Glomerular visceral epithelial cell (primary cell): Measurements from ENCODE around the gene LOXL3.

Experiments
- DNase-seq: peaks from one replicate; pipeline ENCODE4 v3.0.0-alpha.2; 2016; ENCODE audit errors: extremely low spot score

Gene LOXL3

DNA sequence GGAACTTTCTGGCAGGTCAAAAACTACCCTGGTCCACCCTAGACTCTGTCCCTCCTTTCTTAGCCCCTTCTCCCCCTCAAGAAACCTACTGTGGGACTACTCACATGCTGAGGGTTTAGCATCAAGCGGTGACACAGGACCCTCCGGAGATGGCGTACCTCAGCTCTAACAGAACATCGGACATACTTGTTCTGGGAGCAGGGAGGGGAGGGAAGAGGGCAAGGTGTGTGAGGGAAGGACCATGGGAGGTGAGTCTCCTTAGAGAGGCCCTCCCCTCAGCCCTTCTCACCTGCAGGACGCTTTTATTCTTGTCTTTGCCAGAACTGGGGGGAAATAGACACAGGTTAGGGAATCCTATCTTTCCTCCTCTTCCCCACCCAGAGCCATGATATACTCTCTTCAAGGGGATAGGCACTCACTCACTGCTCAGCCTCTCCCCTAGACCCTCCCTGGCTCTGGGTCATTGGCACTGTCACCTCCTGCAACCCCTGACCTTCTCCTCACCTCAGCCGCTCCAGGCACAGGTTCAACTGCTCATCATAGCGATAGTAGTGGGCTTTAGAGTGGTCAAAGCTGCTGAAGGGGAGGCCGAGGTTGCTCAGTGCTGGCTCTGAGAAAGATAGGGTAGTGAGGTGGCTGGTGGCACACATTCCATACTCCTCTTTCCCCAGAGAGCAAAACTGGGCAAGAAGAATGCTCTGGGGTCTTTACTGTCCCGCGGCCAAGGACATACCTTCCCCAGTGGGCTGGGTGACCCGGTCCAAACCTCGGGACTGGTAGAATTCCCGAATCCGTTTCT, 48.1 kb downstream of the LOXL3 start:
- DNase-seq, result no peak

DNA sequence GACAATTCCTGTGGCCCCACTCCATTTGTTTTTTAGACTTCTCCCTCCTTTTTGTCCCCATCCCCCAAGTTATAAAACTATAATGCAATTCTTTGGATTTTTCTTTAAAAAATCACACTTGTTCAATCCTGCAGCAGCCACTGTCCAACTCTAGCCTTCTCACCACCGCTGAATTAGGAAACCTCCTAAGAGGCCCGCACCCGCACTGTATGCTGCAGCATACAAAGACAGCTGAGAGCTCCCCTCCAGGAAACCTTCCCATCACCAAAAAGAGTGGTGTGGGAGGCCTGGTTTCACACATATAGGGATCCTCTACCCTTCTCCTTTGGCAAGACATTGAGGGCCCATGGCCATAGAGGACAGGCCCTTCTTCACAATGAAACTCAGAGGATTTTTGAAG, 49.2 kb downstream of the LOXL3 start:
- no peak for DNase-seq

DNA sequence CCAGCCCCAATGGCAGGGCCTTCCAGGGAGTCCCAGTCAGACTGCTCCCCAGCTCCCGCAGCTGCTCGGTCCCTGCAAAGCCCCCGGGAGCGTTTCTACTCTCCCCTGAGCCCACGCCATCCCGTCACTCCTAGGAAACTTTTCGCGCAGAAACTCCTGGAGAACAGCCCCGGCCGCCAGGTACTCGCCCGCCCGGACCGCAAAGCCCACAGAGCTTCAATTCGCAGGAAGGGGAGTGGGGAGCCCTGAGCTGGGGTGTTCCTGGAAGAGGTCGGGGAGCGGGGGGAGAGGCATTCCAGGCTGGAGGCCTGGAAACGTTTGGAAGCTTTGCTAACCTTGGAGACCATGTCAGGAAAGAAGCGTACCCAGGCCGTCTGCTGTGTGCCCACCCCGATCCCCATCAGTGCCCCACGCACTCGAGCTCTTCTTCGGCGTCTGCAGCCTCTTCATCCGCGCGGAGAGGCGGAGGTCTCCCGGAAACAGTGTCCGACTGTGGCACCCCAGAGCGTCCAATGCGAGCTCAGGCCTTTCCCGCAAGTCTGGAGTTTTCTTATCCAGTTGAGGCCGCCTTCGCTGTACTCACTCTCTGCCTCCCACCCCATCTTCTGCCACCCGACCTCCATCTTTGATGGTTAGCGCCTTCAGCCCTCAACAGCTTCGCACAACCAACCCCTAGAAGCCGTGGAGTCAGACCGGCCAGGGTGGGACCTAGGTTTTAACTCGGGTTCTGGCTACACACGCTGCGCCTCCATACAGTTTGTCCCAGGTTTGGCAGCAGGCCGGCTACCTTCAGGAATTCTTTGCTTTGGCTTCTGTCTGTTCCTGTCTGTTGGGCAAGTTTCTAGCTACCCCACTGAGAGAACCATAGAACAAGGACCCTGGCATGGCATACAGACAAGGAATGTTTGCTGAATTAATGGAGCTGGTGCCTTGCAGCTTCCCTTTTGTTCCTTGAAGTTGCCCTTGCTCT, 50.0 kb downstream of the LOXL3 start:
- no peak for DNase-seq

DNA sequence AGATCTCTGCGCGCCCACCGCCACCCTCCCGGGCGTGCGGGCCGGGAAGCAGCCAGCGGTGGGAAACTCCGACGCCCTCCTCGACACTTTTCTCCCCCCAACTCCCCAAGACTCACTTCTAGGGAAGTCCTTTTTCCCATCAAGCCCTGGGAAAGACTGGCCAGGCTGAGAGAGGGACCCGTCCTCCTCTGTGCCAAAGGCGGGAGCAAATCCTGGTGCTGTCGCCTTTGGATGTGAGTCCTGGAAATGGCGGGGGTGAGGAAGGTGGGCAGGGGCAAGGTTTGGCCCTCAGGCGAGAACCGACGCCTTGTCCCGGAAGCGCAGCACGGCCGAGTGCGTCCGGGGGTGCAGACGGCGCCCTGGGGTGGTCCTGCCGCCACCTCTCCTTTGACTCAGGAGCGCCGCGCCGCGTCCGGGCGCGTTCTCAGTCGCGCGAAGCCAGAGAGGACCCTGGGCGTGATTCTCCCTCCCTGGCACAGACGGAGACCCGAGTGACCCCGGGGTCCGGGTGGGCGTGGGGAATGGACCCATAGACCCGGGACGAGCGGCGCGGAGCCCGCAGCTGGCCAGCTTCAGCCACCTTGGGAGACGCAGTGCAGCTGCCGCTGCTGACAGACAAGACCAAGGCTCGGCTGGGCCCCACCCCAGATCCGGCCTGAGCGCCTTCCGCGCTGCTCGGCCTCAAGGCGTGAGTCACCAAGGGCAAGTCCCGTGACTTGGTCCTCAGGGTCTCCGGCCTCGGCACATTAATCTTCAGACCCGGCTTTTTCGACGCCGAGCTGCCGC, 50.8 kb downstream of the LOXL3 start:
- peak; percentile 79 for DNase-seq

GRCh38 chr2:74502147-74502719, 51.5 kb downstream of the LOXL3 start:
- no peak for DNase-seq

DNA sequence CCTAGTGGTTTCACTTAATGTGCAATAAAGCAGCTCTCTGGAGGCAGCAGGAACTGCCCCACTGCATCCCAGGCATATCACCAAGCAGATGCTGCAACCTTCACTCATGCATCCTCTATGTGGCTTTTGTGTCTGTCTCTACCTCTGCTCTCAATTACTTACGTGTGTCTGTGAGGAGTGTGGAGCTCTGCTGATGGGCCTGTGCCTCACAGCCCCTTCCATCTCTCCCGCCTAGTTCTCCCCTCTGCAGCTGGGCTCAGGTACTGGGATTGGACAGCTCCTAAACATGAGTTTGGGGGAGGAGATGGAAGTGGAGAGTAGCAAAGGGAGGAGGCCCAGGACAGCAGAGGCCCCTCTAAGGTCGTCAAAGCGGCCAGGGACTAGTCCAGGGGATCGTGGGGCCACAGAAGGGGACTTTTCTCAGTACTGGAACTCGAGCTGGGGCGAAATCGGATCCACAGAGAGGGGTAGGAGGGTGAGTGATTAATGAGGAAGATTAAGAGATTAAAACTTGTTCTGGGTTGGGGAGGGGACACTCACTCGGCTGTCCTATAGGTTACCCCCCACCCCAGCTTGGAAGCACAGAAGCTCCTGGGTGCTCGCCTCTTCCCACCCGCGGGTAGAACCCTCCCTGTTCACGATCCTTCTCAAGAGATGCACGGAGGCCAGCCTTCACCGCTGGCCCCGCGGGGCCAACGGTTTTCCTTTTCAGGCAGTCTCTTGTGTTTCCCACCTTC, 52.2 kb downstream of the LOXL3 start:
- no peak for DNase-seq

- no peak for DNase-seq
These were observed 53.2 kb downstream of the LOXL3 start for GRCh38 chr2:74500578-74500946.

DNA sequence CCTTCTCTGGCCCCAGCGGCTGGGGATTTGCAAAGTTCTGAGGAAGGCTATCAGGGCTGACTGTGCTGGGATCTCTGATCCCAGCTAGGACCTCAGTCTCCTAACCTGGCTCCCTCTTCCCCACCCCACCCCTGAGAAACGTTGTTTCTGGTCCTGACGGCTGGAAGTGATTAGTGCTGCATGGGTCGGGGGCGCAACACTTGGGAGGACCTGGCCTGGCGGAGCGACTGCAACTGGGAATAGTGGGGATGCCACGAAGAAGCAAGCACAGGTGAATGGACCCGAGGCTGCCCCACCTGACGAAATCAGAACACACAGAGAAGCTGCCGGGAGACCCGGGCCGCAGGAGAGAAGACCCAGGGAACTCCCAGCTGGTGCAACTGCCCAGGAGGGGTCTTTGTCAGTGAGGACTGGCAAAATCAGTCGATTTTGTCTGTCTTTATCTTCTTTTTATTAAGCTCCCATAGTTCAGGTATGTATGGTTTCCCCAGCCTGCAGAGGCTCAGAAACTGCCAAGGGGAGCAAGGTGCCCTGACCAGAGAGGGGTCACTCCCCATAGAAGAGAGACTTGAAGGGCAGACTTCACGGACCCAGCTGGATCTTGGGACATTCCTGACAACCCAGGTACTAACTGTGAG, 53.7 kb downstream of the LOXL3 start:
- DNase-seq, result no peak

DNA sequence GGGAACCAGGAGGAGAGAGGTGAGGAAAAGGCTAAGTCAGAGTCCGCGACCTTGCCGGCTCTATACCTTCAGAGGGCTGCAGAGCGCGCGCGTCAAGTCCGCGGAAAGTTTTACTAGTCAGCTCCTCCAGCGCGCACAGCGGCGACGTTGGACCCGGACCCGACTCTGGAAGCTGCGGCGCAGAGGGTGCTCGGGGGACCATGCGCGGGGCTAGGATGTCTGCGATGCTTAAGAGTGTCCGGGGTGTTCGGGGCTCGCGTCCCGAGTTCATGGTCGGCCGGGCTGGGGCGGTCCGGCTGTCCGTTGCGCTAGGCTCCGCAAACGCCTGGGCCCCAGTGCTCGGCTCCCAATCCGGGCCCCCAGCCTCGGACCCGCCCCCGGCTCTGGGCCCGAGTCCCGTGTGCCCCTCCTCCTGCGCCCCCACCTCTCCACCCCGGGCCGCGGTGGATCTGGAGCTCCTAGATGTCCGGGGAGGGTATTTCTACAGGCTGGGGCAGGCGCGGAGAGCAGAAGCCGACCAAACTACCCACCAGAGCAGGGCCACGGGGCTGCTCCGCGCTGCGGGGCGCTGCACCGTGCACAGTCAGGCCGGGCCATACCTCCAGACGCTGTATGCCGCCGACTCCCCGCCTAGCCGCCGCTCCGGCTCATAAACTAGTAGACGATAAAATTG, 54.3 kb downstream of the LOXL3 start, which contains the start of gene LBX2:
Gene LBX2 (minus strand): TSS at position 337 of the 673 bp plus-strand sequence. CDS start 66 bp downstream, at position 271.
- DNase-seq, result no peak

- no peak for DNase-seq
These were observed 55.1 kb downstream of the LOXL3 start for GRCh38 chr2:74498500-74499266.

- no peak for DNase-seq
These were observed 55.8 kb downstream of the LOXL3 start for GRCh38 chr2:74497777-74498499.

- no peak for DNase-seq
These were observed 56.6 kb downstream of the LOXL3 start for GRCh38 chr2:74496997-74497776.

GRCh38 chr2:74495440-74495839, 58.3 kb downstream of the LOXL3 start:
- no peak for DNase-seq

DNA sequence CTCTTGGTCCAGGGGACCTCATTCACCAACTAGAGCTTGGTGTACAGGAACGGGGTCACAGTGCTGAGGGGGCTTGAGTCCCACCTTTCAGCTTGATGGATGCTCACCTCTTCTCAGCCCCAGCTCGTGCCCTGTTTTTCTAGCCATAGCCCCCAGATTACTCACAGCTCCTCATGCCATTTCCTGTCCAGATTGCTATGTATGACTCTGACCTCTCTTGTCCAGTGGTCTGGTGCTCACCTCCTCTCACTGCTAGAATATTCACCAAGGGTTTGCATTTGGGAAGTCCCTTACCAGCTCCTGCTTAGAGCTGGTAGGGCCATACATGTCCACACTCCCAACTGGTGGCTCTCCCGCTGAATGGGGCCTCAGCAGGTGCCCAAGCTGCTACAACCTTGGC, 60.2 kb downstream of the LOXL3 start:
- no peak for DNase-seq

DNA sequence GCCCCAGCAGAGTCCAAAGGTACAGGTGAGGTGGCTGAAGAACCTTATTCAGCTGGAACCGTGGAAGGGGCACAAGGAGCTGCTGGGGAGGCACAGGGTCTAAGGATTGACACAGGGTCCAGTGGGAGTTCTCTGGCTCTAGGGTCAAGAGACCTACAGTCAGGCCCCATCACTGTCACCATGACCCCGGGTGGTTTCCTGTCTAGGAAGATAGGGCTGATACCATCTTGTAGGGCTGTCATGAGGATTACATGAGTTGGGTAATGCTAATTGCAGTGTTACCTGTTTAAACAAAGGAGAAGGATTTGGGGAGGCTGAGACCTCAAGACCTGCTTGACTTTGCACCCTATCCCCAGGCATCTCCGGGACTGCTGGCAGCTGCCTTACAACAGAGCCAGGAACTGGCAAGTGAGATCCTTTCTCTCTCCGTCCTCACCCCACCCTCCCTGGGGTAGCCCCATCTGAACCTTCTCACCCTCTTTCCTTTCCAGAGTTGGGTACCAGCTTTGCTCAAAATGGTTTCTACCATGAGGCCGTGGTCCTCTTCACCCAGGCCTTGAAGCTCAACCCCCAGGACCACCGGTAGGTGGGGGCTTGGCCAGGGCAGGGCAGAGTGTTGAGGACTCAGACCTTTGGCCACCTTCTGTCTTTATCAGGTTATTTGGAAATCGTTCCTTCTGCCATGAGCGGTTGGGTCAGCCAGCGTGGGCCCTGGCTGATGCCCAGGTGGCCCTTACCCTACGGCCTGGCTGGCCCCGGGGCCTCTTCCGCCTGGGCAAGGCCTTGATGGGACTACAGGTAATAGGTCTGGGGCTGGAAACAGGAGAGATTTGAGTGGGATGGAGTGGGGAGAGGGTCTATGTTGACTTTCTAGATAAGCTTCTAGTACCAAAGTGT, 61.8 kb downstream of the LOXL3 start:
- no peak for DNase-seq

- DNase-seq, result no peak
These were observed 63.8 kb downstream of the LOXL3 start for GRCh38 chr2:74489906-74490305.
